Prostate gland (tissue), 2 donors: ENCODE results near the gene PLCH1. TPM values are rescaled to one million over a fixed set of nuclear protein-coding genes. Genes with fewer than 3 reads are reported as not detected.

Source experiments
- DNase-seq: peaks from one replicate; pipeline ENCODE4 v3.0.0-alpha.2; 2019; ENCODE audit warnings: low spot score
- H3K27ac ChIP-seq, 2 donors: fragments of 200-600 bp; sonication (generic); 2 replicates each; pipeline ENCODE4 v1.5.1; 2017 to 2019
- H3K27me3 ChIP-seq: fragments of 200-600 bp; sonication (generic); replicated peaks from 2 replicates; pipeline ENCODE4 v1.5.1; 2019; ENCODE audit not compliant: insufficient read depth
- H3K36me3 ChIP-seq, 2 donors: fragments of 200-600 bp; sonication (generic); 1 replicate in 1 of 2; 2 replicates in 1 of 2; pipeline versions ENCODE4 v1.5.1 to v1.8.1; 2017 to 2019
- H3K4me1 ChIP-seq: fragments of 200-600 bp; sonication (generic); replicated peaks from 2 replicates; pipeline ENCODE4 v1.5.1; 2019
- H3K4me3 ChIP-seq, 2 donors: fragments of 200-600 bp; sonication (generic); 2 replicates each; pipeline ENCODE4 v1.5.1; 2017 to 2019
- H3K9me3 ChIP-seq: fragments of 200-600 bp; sonication (generic); 2 replicates; pipeline ENCODE4 v1.5.1; 2017
- POLR2A ChIP-seq: fragments of 450-650 bp; IDR thresholded peaks from one replicate; pipeline ENCODE4 v1.6.1; 2016; ENCODE audit warnings: antibody characterized with exemption, mild to moderate bottlenecking
- POLR2AphosphoS5 ChIP-seq: sonication (generic); formaldehyde crosslinking; IDR thresholded peaks from one replicate; pipeline ENCODE4 v1.6.1; 2017; ENCODE audit warnings: antibody characterized with exemption
- WGBS: methylation state at CpG from one replicate; pipeline ENCODE4 v1.1.5; 2018; 5-methylcytosine and 5-hydroxymethylcytosine counted together
- intact Hi-C: fragments of 100-400 bp; cut with DNase I; formaldehyde crosslinking; loops from one replicate; pipeline ENCODE4 v1.14.2; 2022
- total RNA-seq, 2 donors: library from RNA; depleted of rRNA; stranded (reverse); fragments of >200 nt; gene quantifications; one replicate each; pipeline ENCODE4 v1.1.0, GENCODE V29; 2016
- TF ChIP-seq, protein P1 (sequence below), 4 experiments: fragments of 200-600 bp in 2 of 4; fragments of 450-650 bp in 2 of 4; sonication (generic) in 2 of 4; IDR thresholded peaks; 1 replicate in 3 of 4; 2 replicates in 1 of 4; pipeline ENCODE4 v1.5.1; 2016 to 2019; ENCODE audit warnings: antibody characterized with exemption in 4 of 4, mild to moderate bottlenecking in 2 of 4, moderate library complexity in 2 of 4

The PLCH1 gene
- total RNA-seq, 2 donors from 2014 or later = 0.64 to 12.2 TPM

DNA sequence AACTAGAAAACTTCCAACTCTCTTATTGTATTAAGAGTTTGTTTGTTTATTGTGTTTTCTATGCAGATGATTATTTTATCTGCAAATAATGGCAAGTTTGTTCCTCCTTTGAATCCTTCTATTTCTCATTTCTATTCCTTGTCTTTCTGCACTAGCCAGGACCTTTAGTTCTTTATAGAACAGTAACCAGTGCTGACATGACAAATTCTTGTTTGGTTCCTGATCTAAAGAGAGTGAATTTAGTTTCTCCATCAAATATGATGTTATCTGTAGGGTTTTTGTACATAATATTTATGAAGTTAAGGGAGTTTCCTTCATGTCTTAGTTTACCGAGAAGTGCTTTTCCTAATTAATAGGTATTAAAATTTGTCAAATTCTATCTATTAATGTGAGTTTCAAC lies 350.6 kb downstream of the PLCH1 start:
- no peaks in the 10 kb centered on the region for H3K4me1 ChIP-seq
- no peaks in the 10 kb centered on the region for H3K27me3 ChIP-seq
- no peak overlapping the region for H3K27ac ChIP-seq
- DNase-seq = no peak
- no peak overlapping the region for H3K4me3 ChIP-seq
- 77% methylated on average over 1 of the region's 1 CpG for WGBS
- no peaks in the 10 kb centered on the region for H3K36me3 ChIP-seq
- TF ChIP-seq POLR2A (no peak), POLR2AphosphoS5 (no peak)
- TF ChIP-seq, protein P1, sequence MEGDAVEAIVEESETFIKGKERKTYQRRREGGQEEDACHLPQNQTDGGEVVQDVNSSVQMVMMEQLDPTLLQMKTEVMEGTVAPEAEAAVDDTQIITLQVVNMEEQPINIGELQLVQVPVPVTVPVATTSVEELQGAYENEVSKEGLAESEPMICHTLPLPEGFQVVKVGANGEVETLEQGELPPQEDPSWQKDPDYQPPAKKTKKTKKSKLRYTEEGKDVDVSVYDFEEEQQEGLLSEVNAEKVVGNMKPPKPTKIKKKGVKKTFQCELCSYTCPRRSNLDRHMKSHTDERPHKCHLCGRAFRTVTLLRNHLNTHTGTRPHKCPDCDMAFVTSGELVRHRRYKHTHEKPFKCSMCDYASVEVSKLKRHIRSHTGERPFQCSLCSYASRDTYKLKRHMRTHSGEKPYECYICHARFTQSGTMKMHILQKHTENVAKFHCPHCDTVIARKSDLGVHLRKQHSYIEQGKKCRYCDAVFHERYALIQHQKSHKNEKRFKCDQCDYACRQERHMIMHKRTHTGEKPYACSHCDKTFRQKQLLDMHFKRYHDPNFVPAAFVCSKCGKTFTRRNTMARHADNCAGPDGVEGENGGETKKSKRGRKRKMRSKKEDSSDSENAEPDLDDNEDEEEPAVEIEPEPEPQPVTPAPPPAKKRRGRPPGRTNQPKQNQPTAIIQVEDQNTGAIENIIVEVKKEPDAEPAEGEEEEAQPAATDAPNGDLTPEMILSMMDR (IDR thresholded peaks at IDR 0.05) = no peak
- intact Hi-C loops = no loop called here
- H3K9me3 ChIP-seq = no peaks in the 10 kb centered on the region

DNA sequence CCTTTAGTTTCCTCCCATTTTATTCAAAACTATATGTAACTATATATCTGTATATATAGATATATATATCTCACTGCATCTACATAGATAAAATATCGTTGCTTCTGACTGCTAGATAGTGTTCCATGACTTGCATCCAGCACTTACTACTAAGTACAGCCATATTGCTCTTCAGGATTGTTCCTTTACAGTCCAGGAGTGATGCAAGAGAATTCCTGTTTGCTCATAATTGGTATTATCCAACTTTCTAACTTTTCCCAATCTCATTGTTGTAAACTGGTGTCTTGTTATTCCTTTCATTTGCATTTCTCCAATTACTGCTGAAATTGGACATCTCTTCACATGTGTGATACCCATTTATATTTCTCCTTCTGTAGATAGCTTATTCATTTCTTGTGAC lies 351.6 kb downstream of the PLCH1 start:
- TF ChIP-seq, protein P1 (IDR thresholded peaks at IDR 0.05) = no peak
- TF ChIP-seq POLR2A (no peak), POLR2AphosphoS5 (no peak)
- no peaks in the 10 kb centered on the region for H3K4me1 ChIP-seq
- no peaks in the 10 kb centered on the region for H3K27me3 ChIP-seq
- 90% methylated on average over 1 of the region's 1 CpG for WGBS
- H3K9me3 ChIP-seq = no peaks in the 10 kb centered on the region
- intact Hi-C loops = no loop called here
- DNase-seq = no peak
- H3K36me3 ChIP-seq = no peaks in the 10 kb centered on the region
- no peak overlapping the region for H3K4me3 ChIP-seq
- H3K27ac ChIP-seq = no peak overlapping the region

DNA sequence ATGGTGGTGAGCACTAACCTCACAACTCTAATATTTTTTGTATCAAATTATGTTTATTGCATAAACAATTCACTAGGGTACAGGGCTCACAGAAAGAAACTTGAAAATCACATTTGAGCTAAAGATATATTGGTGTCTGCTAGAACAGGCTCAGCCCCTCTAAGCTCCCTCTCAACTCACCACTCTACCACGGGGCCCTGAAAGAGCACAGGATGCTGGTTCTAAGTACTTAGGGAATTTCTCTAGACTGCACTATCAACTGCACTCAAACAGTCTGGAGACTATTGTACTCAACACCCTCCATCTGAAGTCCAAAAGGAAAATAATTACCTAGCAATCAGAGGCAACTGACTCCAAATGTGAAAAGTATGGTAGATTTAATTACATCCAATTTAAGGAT lies 352.7 kb downstream of the PLCH1 start:
- no peaks in the 10 kb centered on the region for H3K27me3 ChIP-seq
- no peaks in the 10 kb centered on the region for H3K36me3 ChIP-seq
- intact Hi-C loops = no loop called here
- WGBS = 50% methylated on average over 1 of the region's 1 CpG
- no peak overlapping the region for H3K4me3 ChIP-seq
- no peaks in the 10 kb centered on the region for H3K4me1 ChIP-seq
- no peak overlapping the region for H3K27ac ChIP-seq
- DNase-seq = no peak
- TF ChIP-seq POLR2A (no peak), POLR2AphosphoS5 (no peak)
- TF ChIP-seq, protein P1 (IDR thresholded peaks at IDR 0.05) = no peak
- no peaks in the 10 kb centered on the region for H3K9me3 ChIP-seq

DNA sequence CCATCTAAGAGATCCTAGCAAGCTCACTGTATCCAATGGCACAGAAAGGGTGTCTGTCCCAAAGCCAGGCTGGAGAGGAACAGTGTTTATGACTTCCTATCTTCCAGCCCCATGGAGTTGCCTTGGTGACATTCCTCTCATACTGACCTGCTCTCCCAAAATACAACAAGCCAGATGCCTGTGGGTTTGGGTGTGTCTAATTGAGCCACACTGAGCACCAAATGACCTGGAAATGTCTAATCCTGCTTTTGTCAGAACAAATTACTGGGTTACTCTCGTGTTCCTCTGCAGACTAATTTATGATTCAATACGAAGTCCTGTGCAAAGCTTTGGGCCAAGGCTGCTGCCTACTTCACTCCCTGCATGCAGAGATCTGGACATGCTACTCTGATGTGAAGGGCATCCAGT lies 353.3 kb downstream of the PLCH1 start:
- H3K9me3 ChIP-seq = no peaks in the 10 kb centered on the region
- no peaks in the 10 kb centered on the region for H3K4me1 ChIP-seq
- no peaks in the 10 kb centered on the region for H3K36me3 ChIP-seq
- no peak for DNase-seq
- TF ChIP-seq POLR2A (no peak), POLR2AphosphoS5 (no peak)
- TF ChIP-seq, protein P1 (IDR thresholded peaks at IDR 0.05) = no peak
- 4% methylated on average over 2 of the region's 2 CpGs for WGBS
- H3K27ac ChIP-seq = no peak overlapping the region
- H3K27me3 ChIP-seq = no peaks in the 10 kb centered on the region
- H3K4me3 ChIP-seq = no peak overlapping the region
- intact Hi-C loops = no loop called here

DNA sequence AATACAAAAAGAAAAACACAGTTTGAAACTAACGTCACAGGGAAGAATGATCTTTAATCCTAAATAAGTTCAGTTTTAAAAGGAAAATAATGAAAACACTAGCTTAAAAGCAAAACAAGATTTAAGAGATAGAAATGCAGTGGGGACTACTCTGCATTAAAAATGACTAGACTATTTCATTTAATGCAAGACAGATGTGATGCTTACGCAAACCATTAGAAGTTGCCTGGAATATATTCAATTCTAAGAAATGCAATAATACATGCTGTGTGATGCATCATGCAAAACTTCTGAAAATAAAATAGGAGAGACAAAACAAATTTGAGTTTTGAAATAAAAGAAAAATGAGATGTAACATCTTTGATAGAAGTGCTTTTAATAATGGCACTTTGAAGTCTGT lies 353.8 kb downstream of the PLCH1 start:
- TF ChIP-seq POLR2A = no peak
- no peak for TF ChIP-seq POLR2AphosphoS5
- TF ChIP-seq, protein P1 (IDR thresholded peaks at IDR 0.05) = no peak
- intact Hi-C loops = no loop called here
- WGBS = 77% methylated on average over 2 of the region's 2 CpGs
- H3K27me3 ChIP-seq = no peaks in the 10 kb centered on the region
- H3K9me3 ChIP-seq = no peaks in the 10 kb centered on the region
- DNase-seq = no peak
- H3K36me3 ChIP-seq = no peaks in the 10 kb centered on the region
- no peak overlapping the region for H3K4me3 ChIP-seq
- no peaks in the 10 kb centered on the region for H3K4me1 ChIP-seq
- H3K27ac ChIP-seq = no peak overlapping the region
